Measurements from ENCODE around the gene PASK.

PASK gene

DNA sequence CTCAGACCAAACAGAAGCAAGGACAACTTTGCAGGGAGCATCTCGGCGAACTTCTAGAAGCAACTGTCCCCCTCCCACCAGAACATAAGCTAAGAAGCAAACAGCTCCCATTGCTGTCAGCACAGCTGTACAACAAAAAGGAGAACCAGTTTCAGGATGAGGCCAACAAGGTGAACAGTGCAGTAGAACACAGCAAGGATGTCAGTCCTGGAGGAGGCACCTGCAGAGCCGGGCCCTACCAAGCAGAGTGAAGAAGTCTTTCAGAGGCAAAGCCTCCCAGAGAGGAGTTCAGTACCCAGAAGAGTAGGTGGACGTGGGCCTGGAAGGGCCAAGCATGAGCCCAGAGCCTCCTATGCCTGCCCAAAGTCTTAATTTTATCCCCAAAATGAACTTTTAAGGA lies 1.0 kb downstream of the PASK start:
- H3K4me3 ChIP-seq (ENCODE audit: low read depth, low read length) = peak overlapping the region; percentile 68
- TF ChIP-seq, protein P1, sequence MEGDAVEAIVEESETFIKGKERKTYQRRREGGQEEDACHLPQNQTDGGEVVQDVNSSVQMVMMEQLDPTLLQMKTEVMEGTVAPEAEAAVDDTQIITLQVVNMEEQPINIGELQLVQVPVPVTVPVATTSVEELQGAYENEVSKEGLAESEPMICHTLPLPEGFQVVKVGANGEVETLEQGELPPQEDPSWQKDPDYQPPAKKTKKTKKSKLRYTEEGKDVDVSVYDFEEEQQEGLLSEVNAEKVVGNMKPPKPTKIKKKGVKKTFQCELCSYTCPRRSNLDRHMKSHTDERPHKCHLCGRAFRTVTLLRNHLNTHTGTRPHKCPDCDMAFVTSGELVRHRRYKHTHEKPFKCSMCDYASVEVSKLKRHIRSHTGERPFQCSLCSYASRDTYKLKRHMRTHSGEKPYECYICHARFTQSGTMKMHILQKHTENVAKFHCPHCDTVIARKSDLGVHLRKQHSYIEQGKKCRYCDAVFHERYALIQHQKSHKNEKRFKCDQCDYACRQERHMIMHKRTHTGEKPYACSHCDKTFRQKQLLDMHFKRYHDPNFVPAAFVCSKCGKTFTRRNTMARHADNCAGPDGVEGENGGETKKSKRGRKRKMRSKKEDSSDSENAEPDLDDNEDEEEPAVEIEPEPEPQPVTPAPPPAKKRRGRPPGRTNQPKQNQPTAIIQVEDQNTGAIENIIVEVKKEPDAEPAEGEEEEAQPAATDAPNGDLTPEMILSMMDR (IDR thresholded peaks at IDR 0.05; ENCODE audit: borderline replicate concordance, insufficient read depth, low read depth, low read length) = no peak

DNA sequence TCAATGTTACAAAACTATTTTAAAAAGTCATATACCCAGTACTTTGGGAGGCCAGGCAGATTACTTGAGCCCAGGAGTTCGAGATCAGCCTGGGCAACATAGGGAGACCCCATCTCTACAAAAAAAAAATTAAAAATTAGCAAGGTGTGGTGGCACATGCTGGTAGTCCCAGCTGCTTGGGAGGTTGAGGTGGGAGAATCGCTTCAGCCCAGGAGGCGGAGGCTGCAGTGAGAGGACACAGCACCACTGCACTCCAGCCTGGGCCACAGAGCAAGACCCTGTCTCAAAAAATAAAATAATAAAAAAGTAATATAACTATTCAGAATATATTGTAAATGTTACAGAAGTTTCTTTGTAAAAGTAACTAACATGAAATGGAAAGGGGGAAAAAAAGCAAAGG lies 1.9 kb downstream of the PASK start:
- TF ChIP-seq, protein P1 (IDR thresholded peaks at IDR 0.05; ENCODE audit: borderline replicate concordance, insufficient read depth, low read depth, low read length) = no peak
- H3K4me3 ChIP-seq (ENCODE audit: low read depth, low read length) = no peak overlapping the region

DNA sequence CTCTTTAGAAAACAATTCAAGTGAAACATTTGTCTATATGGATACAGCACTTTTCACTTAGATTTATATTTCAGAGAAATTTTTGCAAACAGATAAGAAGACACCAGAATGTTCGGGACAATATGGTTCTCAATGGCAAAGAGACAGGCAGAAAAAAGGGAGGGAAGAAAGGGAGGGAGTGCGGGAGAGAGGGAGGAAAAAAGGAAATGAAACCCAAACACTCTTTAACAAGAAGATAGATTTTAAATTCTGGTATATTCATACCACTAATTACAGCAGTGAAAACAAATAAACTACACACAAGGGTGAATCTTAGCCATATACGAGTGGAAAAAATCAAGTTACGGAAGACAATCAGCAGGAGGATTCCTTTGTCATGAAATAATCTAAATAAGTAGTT lies 3.0 kb downstream of the PASK start:
- no peak overlapping the region for H3K4me3 ChIP-seq (ENCODE audit: low read depth, low read length)
- TF ChIP-seq, protein P1 (IDR thresholded peaks at IDR 0.05; ENCODE audit: borderline replicate concordance, insufficient read depth, low read depth, low read length) = no peak

DNA sequence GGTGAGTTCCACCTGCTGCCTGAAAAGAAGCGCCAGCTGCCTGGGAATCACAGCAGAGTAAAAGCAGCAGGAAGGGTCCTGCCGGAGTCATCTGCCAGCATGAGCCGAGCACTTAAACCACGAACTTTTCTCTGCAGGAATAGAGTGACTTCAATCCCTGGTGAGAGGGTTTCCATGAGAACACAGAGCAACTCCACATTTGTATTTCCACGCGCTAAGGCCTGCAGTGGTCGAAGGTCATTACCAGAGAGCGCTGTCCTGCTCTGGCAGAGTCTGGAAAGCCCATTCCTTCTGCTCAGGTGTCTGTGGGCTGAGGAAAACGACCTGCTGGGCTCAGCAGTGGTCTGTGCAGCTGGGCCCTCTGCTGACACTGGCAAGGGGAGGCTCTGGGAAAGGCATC lies 6.7 kb downstream of the PASK start:
- TF ChIP-seq, protein P1 (IDR thresholded peaks at IDR 0.05; ENCODE audit: borderline replicate concordance, insufficient read depth, low read depth, low read length) = no peak
- H3K4me3 ChIP-seq (ENCODE audit: low read depth, low read length) = no peak overlapping the region

DNA sequence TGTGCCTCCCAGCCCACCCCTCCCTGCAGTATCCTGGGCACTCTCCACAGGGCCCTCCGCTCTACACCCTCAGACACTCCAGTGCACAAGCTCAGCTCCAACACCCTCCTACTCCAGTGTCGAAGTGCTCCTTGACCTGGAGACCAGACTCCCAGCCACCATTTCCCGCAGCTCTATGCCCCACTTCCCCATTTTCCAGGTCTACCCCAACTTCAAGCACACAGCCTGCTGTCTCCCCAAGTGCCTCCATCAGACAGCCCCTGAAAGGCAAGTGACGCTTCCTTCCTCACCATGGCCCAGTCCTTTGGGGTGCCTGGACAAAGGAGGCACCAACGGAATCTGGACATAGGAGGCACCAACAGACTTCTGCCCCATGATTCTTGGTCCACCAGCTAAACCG lies 7.2 kb downstream of the PASK start:
- TF ChIP-seq, protein P1 (IDR thresholded peaks at IDR 0.05; ENCODE audit: borderline replicate concordance, insufficient read depth, low read depth, low read length) = no peak

DNA sequence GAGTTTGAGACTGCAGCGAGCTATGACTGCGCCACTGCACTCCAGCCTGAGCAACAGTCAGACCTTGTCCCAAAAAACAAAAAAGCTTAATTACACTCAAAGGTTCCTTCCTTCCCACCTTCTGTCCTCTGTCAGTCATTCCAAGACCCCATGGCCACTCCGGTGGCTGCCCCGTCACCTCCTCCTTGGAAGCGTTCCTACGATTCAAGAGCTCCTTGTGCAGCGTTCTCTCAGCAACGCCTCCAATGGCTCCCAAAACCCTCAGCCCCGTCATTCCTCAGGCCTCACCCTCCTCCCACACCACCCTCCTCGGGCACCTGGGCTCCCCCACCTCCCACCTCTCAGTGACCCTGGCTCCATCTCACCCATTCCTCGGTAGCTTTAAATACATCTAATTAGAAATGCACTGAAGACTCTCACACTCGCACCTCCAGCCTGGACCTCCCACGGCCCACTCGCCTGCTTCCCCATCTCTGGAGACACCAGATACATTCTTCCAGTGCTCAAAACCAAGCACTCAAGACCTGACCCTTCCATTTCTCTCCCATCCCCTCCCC lies 8.0 kb downstream of the PASK start:
- TF ChIP-seq, protein P1 (IDR thresholded peaks at IDR 0.05; ENCODE audit: borderline replicate concordance, insufficient read depth, low read depth, low read length) = no peak
- no peak overlapping the region for H3K4me3 ChIP-seq (ENCODE audit: low read depth, low read length)

More for the DNA sequence above, 7.2 kb downstream of the PASK start:
- no peak overlapping the region for H3K4me3 ChIP-seq (ENCODE audit: low read depth, low read length)

DNA sequence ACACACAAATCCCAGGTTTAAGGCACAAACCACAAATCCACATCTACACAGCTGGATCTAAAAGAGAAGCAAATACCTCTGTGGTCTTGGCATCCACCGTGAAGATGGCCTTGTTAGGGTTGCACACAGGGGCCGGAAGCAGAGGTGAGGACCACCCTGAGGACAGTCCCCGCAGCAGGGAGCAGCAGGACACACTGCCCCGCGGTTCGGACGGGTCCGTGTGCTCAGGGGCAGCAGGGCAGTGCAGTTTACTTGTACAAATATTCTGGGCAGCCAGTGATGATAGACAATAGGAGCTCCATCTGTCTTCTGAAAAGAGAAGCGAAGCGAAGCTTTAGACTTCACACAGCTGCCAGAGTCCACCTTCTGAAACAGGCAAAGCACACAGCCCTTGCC lies 8.8 kb downstream of the PASK start:
- TF ChIP-seq, protein P1 (IDR thresholded peaks at IDR 0.05; ENCODE audit: borderline replicate concordance, insufficient read depth, low read depth, low read length) = no peak
- H3K4me3 ChIP-seq (ENCODE audit: low read depth, low read length) = no peak overlapping the region

Measured in GM12875 (cell line).